Natural killer cell (primary cell): ENCODE results near the gene RTN1. TPM values are rescaled to one million over a fixed set of nuclear protein-coding genes. Genes with fewer than 3 reads are reported as not detected.

Experiments used
- ATAC-seq, 3 donors: fragments of 150-1000 bp in 2 of 3; fragments of 200-7000 bp in 1 of 3; cut with Tn5 transposase; 1 replicate in 1 of 3; 2 replicates in 2 of 3; pipeline ENCODE4 v1.10.0; 2021; ENCODE audit warnings: mild to moderate bottlenecking in 2 of 3, moderate library complexity in 2 of 3
- DNase-seq, 2 donors: peaks; one replicate each; pipeline versions ENCODE4 v3.0.0 to v3.0.0-alpha.2; 2013 to 2021; ENCODE audit warnings: mixed read lengths in 1 of 2
- H3K27ac ChIP-seq: one replicate; pipeline ENCODE4 v1.5.1; 2013; ENCODE audit warnings: mild to moderate bottlenecking, low read length
- H3K27me3 ChIP-seq: one replicate; pipeline ENCODE4 v1.6.1; 2013; ENCODE audit warnings: low read length; ENCODE audit not compliant: control insufficient read depth, insufficient read depth
- H3K36me3 ChIP-seq: one replicate; pipeline ENCODE4 v1.6.1; 2013; ENCODE audit warnings: low read length; ENCODE audit not compliant: control insufficient read depth, insufficient read depth
- H3K4me1 ChIP-seq: one replicate; pipeline ENCODE4 v1.6.1; 2013; ENCODE audit warnings: low read length; ENCODE audit not compliant: control insufficient read depth, insufficient read depth
- H3K4me3 ChIP-seq: one replicate; pipeline ENCODE4 v1.5.1; 2013; ENCODE audit warnings: low read length
- H3K9me3 ChIP-seq: one replicate; pipeline ENCODE4 v1.6.1; 2013; ENCODE audit warnings: low read length; ENCODE audit not compliant: control insufficient read depth, insufficient read depth
- H3K27ac Mint-ChIP-seq, 2 donors: one replicate each; pipeline ENCODE4 v1.8.0; 2022; ENCODE audit warnings: mild to moderate bottlenecking in 2 of 2, mixed read lengths in 2 of 2, moderate library complexity in 1 of 2
- H3K27me3 Mint-ChIP-seq, 2 donors: one replicate each; pipeline ENCODE4 v1.8.0; 2022; ENCODE audit warnings: low read depth in 2 of 2, mixed read lengths in 2 of 2
- H3K36me3 Mint-ChIP-seq: one replicate; pipeline ENCODE4 v1.8.0; 2022; ENCODE audit warnings: mixed read lengths
- H3K4me1 Mint-ChIP-seq, 2 donors: one replicate each; pipeline ENCODE4 v1.8.0; 2022; ENCODE audit warnings: mixed read lengths in 2 of 2
- H3K4me3 Mint-ChIP-seq: one replicate; pipeline ENCODE4 v1.8.0; 2022; ENCODE audit warnings: mild to moderate bottlenecking, moderate library complexity, mixed read lengths
- H3K9me3 Mint-ChIP-seq, 2 donors: one replicate each; pipeline ENCODE4 v1.8.0; 2022; ENCODE audit warnings: mixed read lengths in 2 of 2
- WGBS: methylation state at CpG from one replicate; pipeline ENCODE4 v1.1.7; 2013; ENCODE audit warnings: missing lambda C conversion rate; ENCODE audit not compliant: insufficient coverage; 5-methylcytosine and 5-hydroxymethylcytosine counted together
- intact Hi-C: fragments of 100-400 bp; cut with micrococcal nuclease; formaldehyde crosslinking; loops from one replicate; pipeline ENCODE4 v1.14.2; 2022
- total RNA-seq, 4 donors: library from RNA; stranded (reverse); fragments of 120-200 nt in 1 of 4; gene quantifications; one replicate each; pipeline versions ENCODE4 v1.2.3 to v1.2.4, GENCODE V29; 2013 to 2022
- TF ChIP-seq, protein P1 (sequence below): fragments of 200-600 bp; IDR thresholded peaks from one replicate; pipeline ENCODE4 v1.8.0; 2022; ENCODE audit warnings: antibody characterized with exemption

Gene RTN1
- total RNA-seq, 3 donors from 2014 or later (not counting 1 experiment from before 2014, with no cell fraction given), result 1.9 to 3.6 (median 2.3) TPM

DNA sequence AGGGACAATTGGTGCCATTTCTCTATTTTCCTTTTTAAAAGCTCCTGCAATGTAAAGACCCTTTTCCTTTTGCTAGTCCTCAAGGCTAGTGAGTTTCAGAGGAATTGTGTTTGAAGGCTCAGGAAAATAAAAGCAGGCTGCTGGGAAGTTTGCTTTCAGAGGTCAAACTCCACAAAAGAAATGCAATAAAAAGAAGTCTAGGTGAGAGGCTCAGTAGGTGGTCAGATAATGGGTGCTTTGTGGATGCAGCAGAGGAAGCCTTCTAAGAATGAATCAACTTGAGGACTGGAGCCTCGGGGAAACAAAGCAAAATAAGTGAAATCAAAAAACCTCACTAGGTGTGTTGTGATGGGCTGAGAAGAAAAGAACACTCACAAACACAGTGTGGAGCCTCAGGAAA lies 304.3 kb downstream of the RTN1 start:
- ATAC-seq, result no peak

DNA sequence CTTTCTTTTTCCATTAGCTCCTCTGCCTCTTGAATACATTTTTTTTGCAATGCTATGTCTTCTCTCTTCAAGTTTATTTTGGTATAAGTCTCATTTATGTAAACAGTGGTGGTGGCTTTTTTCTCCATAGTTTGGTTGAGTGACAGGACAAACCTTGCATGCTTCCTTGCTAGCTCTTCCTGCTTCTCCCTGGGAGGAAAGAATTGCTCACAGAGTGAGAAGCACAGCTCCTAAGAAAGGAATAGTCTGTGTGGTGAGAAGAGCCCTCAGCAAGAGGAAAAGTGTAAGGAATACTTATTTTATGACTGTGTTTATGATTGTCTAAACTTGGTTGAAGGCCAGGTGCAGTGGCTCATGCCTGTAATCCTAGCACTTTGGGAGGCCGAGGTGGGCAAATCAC lies 305.5 kb downstream of the RTN1 start:
- Histone ChIP-seq H3K36me3 (no peaks in the 10 kb centered on the region), H3K9me3 (no peaks in the 10 kb centered on the region), H3K4me1 (no peaks in the 10 kb centered on the region), H3K27me3 (no peaks in the 10 kb centered on the region), H3K4me3 (no peak overlapping the region), H3K27ac (no peak overlapping the region)
- intact Hi-C loops, result no loop called here
- Mint-ChIP-seq H3K4me3 (no peak overlapping the region), H3K9me3 (no peaks in the 10 kb centered on the region), H3K36me3 (no peaks in the 10 kb centered on the region), H3K4me1 (no peaks in the 10 kb centered on the region), H3K27me3 (peaks cover 20 to 43% of the 10 kb centered on the region in 2 donors), H3K27ac (no peak overlapping the region)
- no peak for ATAC-seq
- 85% methylated on average over 1 of the region's 1 CpG for WGBS
- TF ChIP-seq, protein P1, sequence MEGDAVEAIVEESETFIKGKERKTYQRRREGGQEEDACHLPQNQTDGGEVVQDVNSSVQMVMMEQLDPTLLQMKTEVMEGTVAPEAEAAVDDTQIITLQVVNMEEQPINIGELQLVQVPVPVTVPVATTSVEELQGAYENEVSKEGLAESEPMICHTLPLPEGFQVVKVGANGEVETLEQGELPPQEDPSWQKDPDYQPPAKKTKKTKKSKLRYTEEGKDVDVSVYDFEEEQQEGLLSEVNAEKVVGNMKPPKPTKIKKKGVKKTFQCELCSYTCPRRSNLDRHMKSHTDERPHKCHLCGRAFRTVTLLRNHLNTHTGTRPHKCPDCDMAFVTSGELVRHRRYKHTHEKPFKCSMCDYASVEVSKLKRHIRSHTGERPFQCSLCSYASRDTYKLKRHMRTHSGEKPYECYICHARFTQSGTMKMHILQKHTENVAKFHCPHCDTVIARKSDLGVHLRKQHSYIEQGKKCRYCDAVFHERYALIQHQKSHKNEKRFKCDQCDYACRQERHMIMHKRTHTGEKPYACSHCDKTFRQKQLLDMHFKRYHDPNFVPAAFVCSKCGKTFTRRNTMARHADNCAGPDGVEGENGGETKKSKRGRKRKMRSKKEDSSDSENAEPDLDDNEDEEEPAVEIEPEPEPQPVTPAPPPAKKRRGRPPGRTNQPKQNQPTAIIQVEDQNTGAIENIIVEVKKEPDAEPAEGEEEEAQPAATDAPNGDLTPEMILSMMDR, result no peak
- DNase-seq, result no peak

More for the DNA sequence above, 304.3 kb downstream of the RTN1 start:
- H3K9me3 ChIP-seq, result no peaks in the 10 kb centered on the region
- H3K27ac ChIP-seq, result no peak overlapping the region
- Mint-ChIP-seq H3K27ac (no peak overlapping the region), H3K9me3 (no peaks in the 10 kb centered on the region), H3K36me3 (no peaks in the 10 kb centered on the region), H3K27me3 (peaks cover 20 to 48% of the 10 kb centered on the region in 2 donors), H3K4me3 (no peak overlapping the region), H3K4me1 (no peaks in the 10 kb centered on the region)
- WGBS, result no CpG with 5 or more reads among the region's 1 CpG
- H3K4me1 ChIP-seq, result no peaks in the 10 kb centered on the region
- no peaks in the 10 kb centered on the region for H3K36me3 ChIP-seq
- intact Hi-C loops, result no loop called here
- no peak for DNase-seq
- TF ChIP-seq, protein P1, result no peak
- no peaks in the 10 kb centered on the region for H3K27me3 ChIP-seq
- no peak overlapping the region for H3K4me3 ChIP-seq

DNA sequence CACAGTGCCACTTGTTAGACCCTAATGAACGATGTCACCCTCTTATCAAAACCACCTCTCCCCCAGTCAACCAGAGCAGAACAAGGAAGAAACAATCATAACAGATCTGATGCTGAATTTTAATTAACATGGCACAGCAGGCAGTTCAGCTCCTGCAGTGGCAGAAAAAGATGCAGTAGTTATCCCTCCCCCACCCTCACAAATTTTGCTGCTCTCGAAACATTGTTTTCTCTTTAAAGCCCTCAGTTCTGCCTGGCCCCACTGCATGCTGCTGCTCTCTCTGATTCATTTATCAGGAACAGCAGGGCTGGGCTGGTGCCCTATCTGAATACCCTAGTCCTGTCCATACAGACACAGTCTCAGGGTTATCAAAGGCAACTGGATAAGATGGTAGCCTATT lies 306.2 kb downstream of the RTN1 start:
- TF ChIP-seq, protein P1, result no peak
- intact Hi-C loops, result no loop called here
- Histone ChIP-seq H3K4me3 (no peak overlapping the region), H3K27me3 (no peaks in the 10 kb centered on the region), H3K9me3 (no peaks in the 10 kb centered on the region), H3K36me3 (no peaks in the 10 kb centered on the region), H3K27ac (no peak overlapping the region), H3K4me1 (no peaks in the 10 kb centered on the region)
- ATAC-seq (no peak), DNase-seq (no peak)
- Mint-ChIP-seq H3K4me1 (no peaks in the 10 kb centered on the region), H3K4me3 (no peak overlapping the region), H3K9me3 (no peaks in the 10 kb centered on the region), H3K36me3 (no peaks in the 10 kb centered on the region), H3K27me3 (peaks cover 20 to 39% of the 10 kb centered on the region in 2 donors), H3K27ac (no peak overlapping the region)
- 32% methylated on average over 2 of the region's 2 CpGs for WGBS

DNA sequence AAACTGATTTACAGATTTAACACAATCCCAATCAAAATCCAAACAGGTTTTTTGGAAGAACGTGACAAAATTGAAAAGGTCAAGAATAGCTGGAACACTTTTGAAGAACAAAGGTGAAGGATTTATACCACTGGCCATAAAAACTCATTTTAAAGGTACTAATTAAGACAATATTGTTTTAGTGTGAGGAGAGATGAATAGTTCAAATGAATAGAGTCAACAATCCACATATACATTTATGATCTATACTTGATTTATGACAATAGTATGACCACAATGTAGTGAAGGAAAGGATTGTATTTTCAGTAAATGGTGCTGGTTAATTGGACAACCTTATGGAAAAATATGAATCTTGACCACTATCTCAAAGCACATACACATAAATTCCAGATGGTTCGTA lies 323.3 kb downstream of the RTN1 start:
- peaks cover 8% of the 10 kb centered on the region in 2 donors for H3K27me3 Mint-ChIP-seq
- H3K27ac ChIP-seq, result no peak overlapping the region
- H3K36me3 ChIP-seq, result no peaks in the 10 kb centered on the region
- H3K4me3 ChIP-seq, result no peak overlapping the region
- intact Hi-C loops, result no loop called here
- H3K36me3 Mint-ChIP-seq, result no peaks in the 10 kb centered on the region
- no peaks in the 10 kb centered on the region for H3K4me1 Mint-ChIP-seq
- ATAC-seq (no peak), DNase-seq (no peak)
- no peaks in the 10 kb centered on the region for H3K9me3 Mint-ChIP-seq
- no peak overlapping the region for H3K27ac Mint-ChIP-seq
- peaks cover 2% of the 10 kb centered on the region for H3K27me3 ChIP-seq
- H3K4me3 Mint-ChIP-seq, result no peak overlapping the region
- H3K9me3 ChIP-seq, result no peaks in the 10 kb centered on the region
- 90% methylated on average over 2 of the region's 2 CpGs for WGBS
- H3K4me1 ChIP-seq, result no peaks in the 10 kb centered on the region
- TF ChIP-seq, protein P1, result no peak
